ENCODE data around the gene DGLUCY.

Gene DGLUCY

GRCh38 chr14:91252871-91253794 lies 139.3 kb downstream of the DGLUCY start:
- H3K4me3 ChIP-seq (replicated peaks; ENCODE audit: low read depth, low read length) = peak overlapping the region; percentile 59
- H3K27me3 ChIP-seq (replicated peaks; ENCODE audit: control insufficient read depth, insufficient read depth, low read length) = no peaks in the 10 kb centered on the region
- H3K36me3 ChIP-seq (ENCODE audit: control insufficient read depth, insufficient read depth, low read length) = no peaks in the 10 kb centered on the region
- DNase-seq (ENCODE audit: extremely low read depth, insufficient read length) = peak; percentile 51
- TF ChIP-seq, protein P1, sequence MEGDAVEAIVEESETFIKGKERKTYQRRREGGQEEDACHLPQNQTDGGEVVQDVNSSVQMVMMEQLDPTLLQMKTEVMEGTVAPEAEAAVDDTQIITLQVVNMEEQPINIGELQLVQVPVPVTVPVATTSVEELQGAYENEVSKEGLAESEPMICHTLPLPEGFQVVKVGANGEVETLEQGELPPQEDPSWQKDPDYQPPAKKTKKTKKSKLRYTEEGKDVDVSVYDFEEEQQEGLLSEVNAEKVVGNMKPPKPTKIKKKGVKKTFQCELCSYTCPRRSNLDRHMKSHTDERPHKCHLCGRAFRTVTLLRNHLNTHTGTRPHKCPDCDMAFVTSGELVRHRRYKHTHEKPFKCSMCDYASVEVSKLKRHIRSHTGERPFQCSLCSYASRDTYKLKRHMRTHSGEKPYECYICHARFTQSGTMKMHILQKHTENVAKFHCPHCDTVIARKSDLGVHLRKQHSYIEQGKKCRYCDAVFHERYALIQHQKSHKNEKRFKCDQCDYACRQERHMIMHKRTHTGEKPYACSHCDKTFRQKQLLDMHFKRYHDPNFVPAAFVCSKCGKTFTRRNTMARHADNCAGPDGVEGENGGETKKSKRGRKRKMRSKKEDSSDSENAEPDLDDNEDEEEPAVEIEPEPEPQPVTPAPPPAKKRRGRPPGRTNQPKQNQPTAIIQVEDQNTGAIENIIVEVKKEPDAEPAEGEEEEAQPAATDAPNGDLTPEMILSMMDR (IDR thresholded peaks at IDR 0.05; ENCODE audit: insufficient read depth, low read length, poor library complexity, severe bottlenecking) = no peak

- Histone ChIP-seq H3K36me3 (ENCODE audit: control insufficient read depth, insufficient read depth, low read length) (no peaks in the 10 kb centered on the region), H3K27me3 (replicated peaks; ENCODE audit: control insufficient read depth, insufficient read depth, low read length) (no peaks in the 10 kb centered on the region), H3K4me3 (replicated peaks; ENCODE audit: low read depth, low read length) (peak overlapping the region; percentile 59)
- TF ChIP-seq, protein P1 (IDR thresholded peaks at IDR 0.05; ENCODE audit: insufficient read depth, low read length, poor library complexity, severe bottlenecking) = no peak
- no peak for DNase-seq (ENCODE audit: extremely low read depth, insufficient read length)
Observed at GRCh38 chr14:91253795-91254323, 140.0 kb downstream of the DGLUCY start.

DNA sequence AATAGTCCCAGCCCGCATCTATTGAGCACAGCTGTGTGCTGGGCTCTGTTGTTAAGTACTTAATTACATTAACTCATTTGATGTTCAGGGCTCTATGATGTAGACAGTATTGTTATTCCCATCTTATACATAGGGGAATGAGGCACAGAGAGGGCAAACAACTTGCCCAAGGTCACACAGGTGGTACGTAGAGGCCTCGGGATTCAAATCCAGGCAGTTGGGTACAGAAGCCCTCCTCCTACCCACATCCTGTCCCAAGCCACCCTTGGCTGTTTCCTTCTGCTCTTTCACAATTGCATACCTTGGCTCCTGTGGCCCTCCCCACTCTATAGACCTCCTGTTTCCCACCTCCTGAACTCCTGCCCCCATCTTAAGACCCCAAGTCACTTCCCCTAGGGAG lies 140.6 kb downstream of the DGLUCY start:
- H3K27me3 ChIP-seq (replicated peaks; ENCODE audit: control insufficient read depth, insufficient read depth, low read length) = no peaks in the 10 kb centered on the region
- H3K4me3 ChIP-seq (replicated peaks; ENCODE audit: low read depth, low read length) = no peak overlapping the region
- DNase-seq (ENCODE audit: extremely low read depth, insufficient read length) = no peak
- TF ChIP-seq, protein P1 (IDR thresholded peaks at IDR 0.05; ENCODE audit: insufficient read depth, low read length, poor library complexity, severe bottlenecking) = no peak
- H3K36me3 ChIP-seq (ENCODE audit: control insufficient read depth, insufficient read depth, low read length) = no peaks in the 10 kb centered on the region

- Histone ChIP-seq H3K27me3 (replicated peaks; ENCODE audit: control insufficient read depth, insufficient read depth, low read length) (no peaks in the 10 kb centered on the region), H3K4me3 (replicated peaks; ENCODE audit: low read depth, low read length) (no peak overlapping the region), H3K36me3 (ENCODE audit: control insufficient read depth, insufficient read depth, low read length) (no peaks in the 10 kb centered on the region)
- no peak for DNase-seq (ENCODE audit: extremely low read depth, insufficient read length)
- TF ChIP-seq, protein P1 (IDR thresholded peaks at IDR 0.05; ENCODE audit: insufficient read depth, low read length, poor library complexity, severe bottlenecking) = no peak
Observed at GRCh38 chr14:91255026-91255695, 141.3 kb downstream of the DGLUCY start.

GRCh38 chr14:91256661-91257060 lies 142.8 kb downstream of the DGLUCY start:
- Histone ChIP-seq H3K4me3 (replicated peaks; ENCODE audit: low read depth, low read length) (no peak overlapping the region), H3K27me3 (replicated peaks; ENCODE audit: control insufficient read depth, insufficient read depth, low read length) (no peaks in the 10 kb centered on the region), H3K36me3 (ENCODE audit: control insufficient read depth, insufficient read depth, low read length) (no peaks in the 10 kb centered on the region)
- DNase-seq (ENCODE audit: extremely low read depth, insufficient read length) = no peak
- TF ChIP-seq, protein P1 (IDR thresholded peaks at IDR 0.05; ENCODE audit: insufficient read depth, low read length, poor library complexity, severe bottlenecking) = no peak

Measured in GM06990 (cell line).